ENCODE data around the gene MPLKIP. TPM values are rescaled to one million over a fixed set of nuclear protein-coding genes. Genes with fewer than 3 reads are reported as not detected.

MPLKIP gene
- total RNA-seq: 21.0 and 38.3 TPM in 2 replicates

GRCh38 chr7:40134428-40135316 is at the start of gene MPLKIP, which contains the start of gene SUGCT:
Gene MPLKIP, minus strand, starts transcription at chr7:40134622. Its CDS starts 55 bp downstream, at chr7:40134567.
Gene SUGCT, plus strand, starts transcription at chr7:40135005.

Small RNA genes within 50 kb of the gene (small RNA-seq; reads per million reads assigned to genes)
- gene AC006023.1: not detected
- gene AC006023.2: not detected

Other genes starting within 250 kb of the MPLKIP start
- 90.1 and 104 TPM in 2 replicates for gene CDK13, start 184.4 kb downstream of the MPLKIP start, total RNA-seq
- 1.8 and 2.0 TPM in 2 replicates for gene SUGCT, start 383 bp upstream of the MPLKIP start, total RNA-seq

All from thoracic aorta endothelial cell (primary cell).